A549 (cell line): ENCODE results near the gene METTL27. TPM values are rescaled to one million over a fixed set of nuclear protein-coding genes. Genes with fewer than 3 reads are reported as not detected.
"Not testable (repeated sequence)": the region's sequence is repeated elsewhere in the genome, so short reads cannot be mapped to it uniquely, and the experiment has no call there.

Experiments
- ATAC-seq, 2 experiments: fragments of 200-7000 bp in 1 of 2; fragments of >200 bp in 1 of 2; cut with Nextera tagmentation in 1 of 2; cut with Tn5 transposase in 1 of 2; 3 replicates each; pipeline versions ENCODE4 v1.8.0 to v1.9.1; 2018 to 2020; ENCODE audit warnings: mild to moderate bottlenecking in 1 of 2, moderate library complexity in 1 of 2
- CTCF ChIA-PET: fragments of 300-600 bp; sonication (Branson Sonifier 250); formaldehyde crosslinking; extraction: SDS; loops from one replicate; lab custom pipeline; 2021; ENCODE audit warnings: antibody characterized with exemption, inconsistent platforms; lab: Yijun Ruan, JAX
- POLR2A ChIA-PET: fragments of 350-600 bp; formaldehyde crosslinking; extraction: SDS; loops from one replicate; lab custom pipeline; 2021; ENCODE audit warnings: antibody characterized with exemption, inconsistent platforms; lab: Yijun Ruan, JAX
- DNase-seq, 2 experiments: peaks; one replicate each; pipeline versions ENCODE4 v3.0.0 to v3.0.0-alpha.2; 2011 to 2016; ENCODE audit warnings: low read depth in 1 of 2, low spot score in 1 of 2
- FAIRE-seq: peaks from 2 replicates; lab custom pipeline; 2011; peaks lifted over from hg19 to GRCh38; lab: Jason Lieb, UNC
- H3K27ac ChIP-seq, 2 experiments: fragments of >200 bp; sonication (Bioruptor Twin); formaldehyde crosslinking; 3 replicates each; pipeline ENCODE4 v1.5.1; 2016 to 2017
- H3K4me1 ChIP-seq: fragments of >200 bp; sonication (Bioruptor Twin); formaldehyde crosslinking; 3 replicates; pipeline ENCODE4 v1.6.1; 2016
- H3K4me2 ChIP-seq: fragments of >200 bp; sonication (Bioruptor Twin); formaldehyde crosslinking; 3 replicates; pipeline ENCODE4 v1.6.1; 2016
- H3K4me3 ChIP-seq: fragments of >200 bp; sonication (Bioruptor Twin); formaldehyde crosslinking; 3 replicates; pipeline ENCODE4 v1.5.1; 2016
- H3K9me3 ChIP-seq: fragments of >200 bp; sonication (Bioruptor Twin); formaldehyde crosslinking; 3 replicates; pipeline ENCODE4 v1.6.1; 2016
- BHLHE40 ChIP-seq: IDR thresholded peaks from 2 replicates; pipeline ENCODE4 v1.6.1; 2012; ENCODE audit warnings: low read depth, low read length, inconsistent platforms
- CHD4 ChIP-seq: fragments of 200-600 bp; sonication (generic); IDR thresholded peaks from 2 replicates; pipeline ENCODE4 v1.6.1; 2016; ENCODE audit warnings: antibody characterized with exemption, mild to moderate bottlenecking, borderline replicate concordance
- ELK1 ChIP-seq: fragments of 150-350 bp; IDR thresholded peaks from 2 replicates; pipeline ENCODE4 v1.6.1; 2014; ENCODE audit warnings: low read depth, mild to moderate bottlenecking, low read length
- GATA3 ChIP-seq: IDR thresholded peaks from 2 replicates; pipeline ENCODE4 v1.6.1; 2012; ENCODE audit warnings: borderline replicate concordance
- HES2 ChIP-seq: fragments of >200 bp; sonication (Bioruptor Twin); formaldehyde crosslinking; IDR thresholded peaks from 2 replicates; pipeline ENCODE4 v1.6.1; 2016
- HOXA7 ChIP-seq: fragments of 250-450 bp; sonication (Bioruptor Pico); IDR thresholded peaks from 2 replicates; pipeline ENCODE4 v1.5.0; 2020; ENCODE audit warnings: mild to moderate bottlenecking, moderate library complexity
- HOXB5 ChIP-seq: fragments of 250-450 bp; sonication (Bioruptor Pico); IDR thresholded peaks from 2 replicates; pipeline ENCODE4 v1.5.0; 2020; ENCODE audit warnings: mild to moderate bottlenecking, moderate library complexity
- KDM5A ChIP-seq: fragments of 200-600 bp; sonication (generic); IDR thresholded peaks from 2 replicates; pipeline ENCODE4 v1.6.1; 2016; ENCODE audit warnings: antibody characterized with exemption, mild to moderate bottlenecking
- MYC ChIP-seq: IDR thresholded peaks from 2 replicates; pipeline ENCODE4 v1.6.1; 2012; ENCODE audit warnings: mild to moderate bottlenecking, inconsistent platforms, low read length, improper control_type of control experiment, borderline replicate concordance
- NPAS2 ChIP-seq: fragments of 250-450 bp; sonication (Bioruptor Pico); IDR thresholded peaks from 2 replicates; pipeline ENCODE4 v1.8.0; 2022; ENCODE audit warnings: mild to moderate bottlenecking, moderate library complexity, borderline replicate concordance
- POLR2AphosphoS2 ChIP-seq: conservative IDR thresholded peaks from 2 replicates; pipeline ENCODE4 v1.6.1; 2012; ENCODE audit warnings: low read length, improper control_type of control experiment, inconsistent platforms
- RAD21 ChIP-seq, 2 experiments: fragments of >200 bp in 1 of 2; sonication (Bioruptor Twin) in 1 of 2; formaldehyde crosslinking in 1 of 2; IDR thresholded peaks in 1 of 2; conservative IDR thresholded peaks in 1 of 2; 2 replicates in 1 of 2; 3 replicates in 1 of 2; pipeline ENCODE4 v1.6.1; 2012 to 2018; ENCODE audit warnings: inconsistent platforms in 1 of 2
- SREBF2 ChIP-seq: fragments of 450-650 bp; IDR thresholded peaks from 2 replicates; pipeline ENCODE4 v1.6.1; 2014; ENCODE audit warnings: mild to moderate bottlenecking, moderate library complexity
- TFCP2L1 ChIP-seq: fragments of 250-450 bp; sonication (Bioruptor Pico); IDR thresholded peaks from 2 replicates; pipeline ENCODE4 v1.5.0; 2021; ENCODE audit warnings: mild to moderate bottlenecking
- TP53 ChIP-seq: fragments of 250-450 bp; sonication (Bioruptor Pico); IDR thresholded peaks from 2 replicates; pipeline ENCODE4 v1.5.0; 2021; ENCODE audit warnings: mild to moderate bottlenecking, moderate library complexity
- ZNF302 ChIP-seq: fragments of 250-450 bp; sonication (Bioruptor Pico); IDR thresholded peaks from 2 replicates; pipeline ENCODE4 v1.9.0; 2021; ENCODE audit warnings: inconsistent platforms, mild to moderate bottlenecking, moderate library complexity
- ZSCAN20 ChIP-seq: fragments of 250-450 bp; sonication (Bioruptor Pico); IDR thresholded peaks from 2 replicates; pipeline ENCODE4 v1.8.0; 2022; ENCODE audit warnings: mild to moderate bottlenecking, moderate library complexity
- WGBS: methylation state at CpG from one replicate; pipeline ENCODE4 v1.1.6; 2017; ENCODE audit errors: missing lambda C conversion rate; 5-methylcytosine and 5-hydroxymethylcytosine counted together
- polyA plus RNA-seq, 4 experiments: library from polyadenylated mRNA; depleted of rRNA in 3 of 4; stranded (reverse); fragments of >200 nt; fragmentation: RNase III in 1 of 4; extraction: RNeasy Plus Mini Kit Qiagen cat#74134 plus additional on column Dnase treatment in 1 of 4; gene quantifications; 2 replicates in 3 of 4; 3 replicates in 1 of 4; pipeline ENCODE4 v1.2.3, GENCODE V29; 2011 to 2017

METTL27 gene
- polyA plus RNA-seq, 2 of the 4 experiments (the other 2 are of a cell fraction) = 4.1 to 4.9 TPM

- DNase-seq = no peak
- TF ChIP-seq ZNF302 (CRISPR knock-in tag) = no peak
- no peak for TF ChIP-seq KDM5A
- no peak for TF ChIP-seq HOXB5 (CRISPR knock-in tag)
- TF ChIP-seq HES2 = no peak
- TF ChIP-seq BHLHE40 = no peak
- no peak for TF ChIP-seq RAD21 (conservative IDR thresholded peaks at IDR 0.05 in 1 of 2, IDR thresholded peaks at IDR 0.05 in 1 of 2)
- TF ChIP-seq NPAS2 (CRISPR knock-in tag) = no peak
- no peak for TF ChIP-seq MYC
- TF ChIP-seq ZSCAN20 (CRISPR knock-in tag) = no peak
- TF ChIP-seq ELK1 = no peak
- 84% methylated on average over 10 of the region's 10 CpGs for WGBS
- no peak overlapping the region for H3K4me2 ChIP-seq
- H3K27ac ChIP-seq = peak overlapping the region; percentile 11 to 14; a peak in 2 of 6 replicates
- peaks cover 33% of the 10 kb centered on the region for H3K4me1 ChIP-seq
- no peaks in the 10 kb centered on the region for H3K9me3 ChIP-seq
- POLR2A ChIA-PET = no interaction called here
- no peak for FAIRE-seq
- ATAC-seq = no peak
- H3K4me3 ChIP-seq = no peak overlapping the region
- CTCF ChIA-PET = interaction anchor here (0.6 to 2.3 kb wide), 5 partner anchors 8 to 123 kb away, joined by 3 to 7 read pairs (median 3); no protein-coding TSS in a partner anchor
These were observed 5.8 kb upstream of the METTL27 start for GRCh38 chr7:73847941-73848723.

GRCh38 chr7:73845701-73846195, 3.4 kb upstream of the METTL27 start:
- DNase-seq, FAIRE-seq, H3K9me3 ChIP-seq, H3K4me2 ChIP-seq, H3K27ac ChIP-seq, H3K4me3 ChIP-seq, ATAC-seq, POLR2A ChIA-PET: not testable (repeated sequence)
- 85% methylated on average over 12 of the region's 12 CpGs for WGBS
- peaks cover 24% of the 10 kb centered on the region for H3K4me1 ChIP-seq
- CTCF ChIA-PET = interaction anchor here (0.6 to 1.0 kb wide), 4 partner anchors 124 to 290 kb away, joined by 3 read pairs; no protein-coding TSS in a partner anchor

- WGBS = 78% methylated on average over 13 of the region's 13 CpGs
- no peak overlapping the region for H3K4me2 ChIP-seq
- H3K4me1 ChIP-seq = peaks cover 16% of the 10 kb centered on the region
- DNase-seq = no peak
- no peak for TF ChIP-seq GATA3
- no peak for TF ChIP-seq SREBF2
- TF ChIP-seq POLR2AphosphoS2 = no peak
- TF ChIP-seq CHD4 = no peak
- TF ChIP-seq HOXA7 (CRISPR knock-in tag) = no peak
- no peak for TF ChIP-seq TP53 (CRISPR knock-in tag)
- no peak for TF ChIP-seq TFCP2L1
- TF ChIP-seq, all 56 proteins: peak for 0
- Histone ChIP-seq H3K4me3 (no peak overlapping the region), H3K27ac (no peak overlapping the region), H3K9me3 (no peaks in the 10 kb centered on the region)
- ChIA-PET CTCF (interaction anchor here (0.7 to 1.0 kb wide), 4 partner anchors 10 to 182 kb away, joined by 3 to 4 read pairs (median 3); no protein-coding TSS in a partner anchor), POLR2A (no interaction called here)
- FAIRE-seq = no peak
- no peak for ATAC-seq
These were observed 2.6 kb upstream of the METTL27 start for GRCh38 chr7:73844848-73845460.
